Osteocyte (in vitro differentiated cells): ENCODE results near the gene TNFAIP3. TPM values are rescaled to one million over a fixed set of nuclear protein-coding genes. Genes with fewer than 3 reads are reported as not detected.

Experiments used
- DNase-seq: peaks from one replicate; pipeline ENCODE4 v3.0.0; 2021; ENCODE audit warnings: mixed read lengths; ENCODE audit not compliant: unreplicated experiment; ENCODE audit errors: extremely low spot score
- H3K27ac Mint-ChIP-seq: one replicate; pipeline ENCODE4 v1.8.0; 2021; ENCODE audit warnings: mild to moderate bottlenecking, mixed read lengths; ENCODE audit not compliant: unreplicated experiment
- H3K27me3 Mint-ChIP-seq: one replicate; pipeline ENCODE4 v1.8.0; 2021; ENCODE audit warnings: mixed read lengths; ENCODE audit not compliant: unreplicated experiment
- H3K36me3 Mint-ChIP-seq: one replicate; pipeline ENCODE4 v1.8.0; 2021; ENCODE audit warnings: mixed read lengths; ENCODE audit not compliant: unreplicated experiment
- H3K4me1 Mint-ChIP-seq: one replicate; pipeline ENCODE4 v1.8.0; 2021; ENCODE audit warnings: mixed read lengths; ENCODE audit not compliant: unreplicated experiment
- H3K4me3 Mint-ChIP-seq: one replicate; pipeline ENCODE4 v1.8.0; 2021; ENCODE audit warnings: mild to moderate bottlenecking, moderate library complexity, mixed read lengths; ENCODE audit not compliant: unreplicated experiment
- H3K9me3 Mint-ChIP-seq: one replicate; pipeline ENCODE4 v1.8.0; 2021; ENCODE audit warnings: mixed read lengths; ENCODE audit not compliant: unreplicated experiment
- total RNA-seq: library from RNA; stranded (reverse); gene quantifications from 2 replicates; pipeline ENCODE4 v1.2.1, GENCODE V29; 2021
- TF ChIP-seq, protein P1 (sequence below): fragments of 200-600 bp; sonication (generic); IDR thresholded peaks from 2 replicates; pipeline ENCODE4 v1.5.0; 2021; ENCODE audit warnings: antibody characterized with exemption, mild to moderate bottlenecking, moderate library complexity

TNFAIP3 gene
- total RNA-seq, 1 donor from 2014 or later = 12.0 TPM

DNA sequence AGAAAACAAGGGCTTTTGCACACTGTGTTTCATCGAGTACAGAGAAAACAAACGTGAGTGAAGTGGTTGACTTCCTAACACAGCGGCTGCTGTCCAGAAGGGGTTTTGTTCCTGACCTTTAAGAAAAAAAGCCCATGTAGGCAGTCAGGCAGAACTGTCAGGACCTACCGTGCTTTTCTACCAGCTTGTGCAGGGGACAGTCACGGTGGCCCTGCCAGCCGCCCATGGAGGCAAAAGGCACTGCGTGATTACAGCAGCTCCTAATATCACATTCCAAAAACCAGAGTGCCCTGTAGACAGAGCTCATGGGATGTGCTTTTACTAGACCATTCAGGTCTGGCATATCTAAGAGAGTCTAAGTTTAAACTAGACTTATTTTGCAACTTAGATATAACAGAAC, 12.2 kb downstream of the TNFAIP3 start:
- TF ChIP-seq, protein P1, sequence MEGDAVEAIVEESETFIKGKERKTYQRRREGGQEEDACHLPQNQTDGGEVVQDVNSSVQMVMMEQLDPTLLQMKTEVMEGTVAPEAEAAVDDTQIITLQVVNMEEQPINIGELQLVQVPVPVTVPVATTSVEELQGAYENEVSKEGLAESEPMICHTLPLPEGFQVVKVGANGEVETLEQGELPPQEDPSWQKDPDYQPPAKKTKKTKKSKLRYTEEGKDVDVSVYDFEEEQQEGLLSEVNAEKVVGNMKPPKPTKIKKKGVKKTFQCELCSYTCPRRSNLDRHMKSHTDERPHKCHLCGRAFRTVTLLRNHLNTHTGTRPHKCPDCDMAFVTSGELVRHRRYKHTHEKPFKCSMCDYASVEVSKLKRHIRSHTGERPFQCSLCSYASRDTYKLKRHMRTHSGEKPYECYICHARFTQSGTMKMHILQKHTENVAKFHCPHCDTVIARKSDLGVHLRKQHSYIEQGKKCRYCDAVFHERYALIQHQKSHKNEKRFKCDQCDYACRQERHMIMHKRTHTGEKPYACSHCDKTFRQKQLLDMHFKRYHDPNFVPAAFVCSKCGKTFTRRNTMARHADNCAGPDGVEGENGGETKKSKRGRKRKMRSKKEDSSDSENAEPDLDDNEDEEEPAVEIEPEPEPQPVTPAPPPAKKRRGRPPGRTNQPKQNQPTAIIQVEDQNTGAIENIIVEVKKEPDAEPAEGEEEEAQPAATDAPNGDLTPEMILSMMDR = no peak
- no peak for DNase-seq
- Mint-ChIP-seq H3K4me1 (peaks cover 8% of the 10 kb centered on the region), H3K4me3 (no peak overlapping the region), H3K9me3 (no peaks in the 10 kb centered on the region), H3K27me3 (no peaks in the 10 kb centered on the region), H3K36me3 (peaks cover 37% of the 10 kb centered on the region), H3K27ac (no peak overlapping the region)

DNA sequence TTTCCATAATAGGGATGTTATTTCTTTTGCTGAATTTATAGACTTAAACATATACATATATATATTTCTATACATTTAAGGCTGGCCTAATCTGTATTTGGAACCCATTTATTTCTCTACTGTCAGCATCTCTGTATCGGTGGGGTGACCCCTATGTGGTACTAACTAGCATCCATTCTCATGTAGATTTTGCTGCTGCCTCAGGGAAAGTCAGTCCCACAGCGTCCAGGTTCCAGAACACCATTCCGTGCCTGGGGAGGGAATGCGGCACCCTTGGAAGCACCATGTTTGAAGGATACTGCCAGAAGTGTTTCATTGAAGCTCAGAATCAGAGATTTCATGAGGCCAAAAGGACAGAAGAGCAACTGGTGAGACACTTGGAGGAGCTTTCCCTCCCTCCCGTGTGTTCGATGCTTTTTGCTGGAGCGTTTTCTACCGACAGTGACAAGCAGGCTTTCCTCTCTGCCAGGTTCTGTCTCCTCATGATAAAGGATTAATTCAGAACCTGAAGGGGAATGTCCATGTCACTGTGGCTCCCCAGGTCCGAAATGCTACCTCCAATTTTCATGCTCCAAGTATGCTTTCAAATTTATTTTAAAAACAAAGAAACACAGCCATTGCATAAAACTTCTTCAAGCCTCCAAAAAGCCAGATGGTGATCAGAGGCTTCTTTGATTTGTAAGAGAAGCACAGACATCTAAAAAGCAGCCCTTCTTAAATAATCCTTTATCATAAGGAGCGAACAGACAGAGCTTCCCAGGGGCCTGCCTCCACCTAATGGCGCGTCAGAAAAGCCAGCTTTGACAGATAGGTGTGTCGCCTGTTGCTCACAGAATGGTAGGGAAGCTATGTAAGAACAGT, 13.1 kb downstream of the TNFAIP3 start:
- Mint-ChIP-seq H3K27me3 (no peaks in the 10 kb centered on the region), H3K9me3 (no peaks in the 10 kb centered on the region), H3K4me3 (no peak overlapping the region), H3K27ac (no peak overlapping the region), H3K36me3 (peaks cover 32% of the 10 kb centered on the region), H3K4me1 (peaks cover 8% of the 10 kb centered on the region)
- TF ChIP-seq, protein P1 = no peak
- DNase-seq = no peak

DNA sequence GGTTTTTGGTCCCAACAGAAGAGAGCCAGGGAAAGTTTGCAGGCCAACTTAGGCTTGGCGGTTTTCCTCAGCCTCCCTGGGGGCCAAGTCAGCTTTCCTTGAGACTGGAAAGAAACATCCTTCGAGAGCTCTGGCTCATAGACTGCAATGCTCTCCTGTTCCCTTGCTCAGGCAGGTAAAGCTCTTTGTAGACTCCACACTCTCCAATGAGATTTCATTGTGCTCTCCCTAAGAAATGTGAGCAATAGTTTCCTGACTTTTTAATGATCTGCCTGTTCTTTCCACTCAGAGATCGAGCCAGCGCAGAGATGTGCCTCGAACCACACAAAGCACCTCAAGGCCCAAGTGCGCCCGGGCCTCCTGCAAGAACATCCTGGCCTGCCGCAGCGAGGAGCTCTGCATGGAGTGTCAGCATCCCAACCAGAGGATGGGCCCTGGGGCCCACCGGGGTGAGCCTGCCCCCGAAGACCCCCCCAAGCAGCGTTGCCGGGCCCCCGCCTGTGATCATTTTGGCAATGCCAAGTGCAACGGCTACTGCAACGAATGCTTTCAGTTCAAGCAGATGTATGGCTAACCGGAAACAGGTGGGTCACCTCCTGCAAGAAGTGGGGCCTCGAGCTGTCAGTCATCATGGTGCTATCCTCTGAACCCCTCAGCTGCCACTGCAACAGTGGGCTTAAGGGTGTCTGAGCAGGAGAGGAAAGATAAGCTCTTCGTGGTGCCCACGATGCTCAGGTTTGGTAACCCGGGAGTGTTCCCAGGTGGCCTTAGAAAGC, 13.9 kb downstream of the TNFAIP3 start:
- peaks cover 27% of the 10 kb centered on the region for H3K36me3 Mint-ChIP-seq
- no peaks in the 10 kb centered on the region for H3K27me3 Mint-ChIP-seq
- no peak overlapping the region for H3K27ac Mint-ChIP-seq
- TF ChIP-seq, protein P1 = no peak
- no peak overlapping the region for H3K4me3 Mint-ChIP-seq
- no peak for DNase-seq
- peaks cover 8% of the 10 kb centered on the region for H3K4me1 Mint-ChIP-seq
- H3K9me3 Mint-ChIP-seq = no peaks in the 10 kb centered on the region

DNA sequence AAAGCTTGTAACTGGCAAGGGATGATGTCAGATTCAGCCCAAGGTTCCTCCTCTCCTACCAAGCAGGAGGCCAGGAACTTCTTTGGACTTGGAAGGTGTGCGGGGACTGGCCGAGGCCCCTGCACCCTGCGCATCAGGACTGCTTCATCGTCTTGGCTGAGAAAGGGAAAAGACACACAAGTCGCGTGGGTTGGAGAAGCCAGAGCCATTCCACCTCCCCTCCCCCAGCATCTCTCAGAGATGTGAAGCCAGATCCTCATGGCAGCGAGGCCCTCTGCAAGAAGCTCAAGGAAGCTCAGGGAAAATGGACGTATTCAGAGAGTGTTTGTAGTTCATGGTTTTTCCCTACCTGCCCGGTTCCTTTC, 14.4 kb downstream of the TNFAIP3 start:
- no peak overlapping the region for H3K27ac Mint-ChIP-seq
- peaks cover 2% of the 10 kb centered on the region for H3K9me3 Mint-ChIP-seq

More for the DNA sequence above, 14.4 kb downstream of the TNFAIP3 start:
- TF ChIP-seq, protein P1 = no peak
- H3K4me3 Mint-ChIP-seq = no peak overlapping the region
- H3K36me3 Mint-ChIP-seq = peaks cover 27% of the 10 kb centered on the region
- no peak for DNase-seq
- no peaks in the 10 kb centered on the region for H3K27me3 Mint-ChIP-seq
- peaks cover 8% of the 10 kb centered on the region for H3K4me1 Mint-ChIP-seq
